ENCODE data around the gene AQP5.

DNA sequence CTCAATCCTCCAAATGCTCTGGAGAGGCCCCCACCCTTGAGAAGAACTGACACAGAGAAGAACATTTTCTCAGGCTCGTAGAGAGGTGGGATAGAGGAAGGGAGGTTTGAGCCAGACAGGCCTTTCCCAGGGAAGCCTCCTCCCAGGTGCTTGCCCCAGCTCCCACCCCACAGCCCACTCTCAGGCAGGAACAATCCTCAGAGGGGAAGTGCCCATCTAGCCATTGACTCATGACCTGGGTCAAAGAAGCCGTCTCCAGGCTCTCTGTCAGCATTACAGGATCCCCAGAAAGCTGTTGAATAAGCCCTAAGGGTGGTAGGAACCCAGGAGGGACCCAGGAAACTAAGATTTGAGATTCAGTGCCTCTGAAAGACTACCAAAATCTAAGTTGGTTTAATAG lies 14.9 kb downstream of the AQP5 start:
- TF ChIP-seq, protein P1, sequence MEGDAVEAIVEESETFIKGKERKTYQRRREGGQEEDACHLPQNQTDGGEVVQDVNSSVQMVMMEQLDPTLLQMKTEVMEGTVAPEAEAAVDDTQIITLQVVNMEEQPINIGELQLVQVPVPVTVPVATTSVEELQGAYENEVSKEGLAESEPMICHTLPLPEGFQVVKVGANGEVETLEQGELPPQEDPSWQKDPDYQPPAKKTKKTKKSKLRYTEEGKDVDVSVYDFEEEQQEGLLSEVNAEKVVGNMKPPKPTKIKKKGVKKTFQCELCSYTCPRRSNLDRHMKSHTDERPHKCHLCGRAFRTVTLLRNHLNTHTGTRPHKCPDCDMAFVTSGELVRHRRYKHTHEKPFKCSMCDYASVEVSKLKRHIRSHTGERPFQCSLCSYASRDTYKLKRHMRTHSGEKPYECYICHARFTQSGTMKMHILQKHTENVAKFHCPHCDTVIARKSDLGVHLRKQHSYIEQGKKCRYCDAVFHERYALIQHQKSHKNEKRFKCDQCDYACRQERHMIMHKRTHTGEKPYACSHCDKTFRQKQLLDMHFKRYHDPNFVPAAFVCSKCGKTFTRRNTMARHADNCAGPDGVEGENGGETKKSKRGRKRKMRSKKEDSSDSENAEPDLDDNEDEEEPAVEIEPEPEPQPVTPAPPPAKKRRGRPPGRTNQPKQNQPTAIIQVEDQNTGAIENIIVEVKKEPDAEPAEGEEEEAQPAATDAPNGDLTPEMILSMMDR (conservative IDR thresholded peaks at IDR 0.05), result no peak
- TF ChIP-seq ZFX (IDR thresholded peaks at IDR 0.05), result no peak

Measured in C4-2B (cell line).